NT2/D1 (cell line): ENCODE data around the gene ZNF432.

Experiments used
- SUZ12 ChIP-seq: IDR thresholded peaks from 2 replicates; pipeline ENCODE4 v1.6.1; 2011; ENCODE audit not compliant: insufficient read length, insufficient read depth; ENCODE audit errors: extremely low read depth
- YY1 ChIP-seq: IDR thresholded peaks from 2 replicates; pipeline ENCODE4 v1.6.1; 2011; ENCODE audit not compliant: insufficient read length, insufficient read depth
- ZNF274 ChIP-seq: IDR thresholded peaks from 2 replicates; pipeline ENCODE4 v1.6.1; 2011; ENCODE audit warnings: mild to moderate bottlenecking, low read depth, low read length

- TF ChIP-seq ZNF274 (no peak), SUZ12 (no peak), YY1 (no peak)
Observed at GRCh38 chr19:52086481-52086880, 37.8 kb upstream of the ZNF432 start.
